Thyroid gland (tissue), 4 donors: ENCODE results near the gene SUSD2.
"Not testable (repeated sequence)": the region's sequence is repeated elsewhere in the genome, so short reads cannot be mapped to it uniquely, and the experiment has no call there.

Experiments used
- POLR2A ChIP-seq, 2 donors: fragments of 450-650 bp; IDR thresholded peaks; one replicate each; pipeline ENCODE4 v1.6.1; 2017; ENCODE audit warnings: antibody characterized with exemption in 2 of 2, mild to moderate bottlenecking in 2 of 2, moderate library complexity in 1 of 2
- TF ChIP-seq, protein P1 (sequence below), 6 experiments: fragments of 200-600 bp in 3 of 6; fragments of 450-650 bp in 3 of 6; sonication (generic) in 3 of 6; IDR thresholded peaks; one replicate each; pipeline ENCODE4 v1.5.1; 2016 to 2019; ENCODE audit warnings: antibody characterized with exemption in 6 of 6, mild to moderate bottlenecking in 2 of 6, inconsistent platforms in 1 of 6, moderate library complexity in 1 of 6

DNA sequence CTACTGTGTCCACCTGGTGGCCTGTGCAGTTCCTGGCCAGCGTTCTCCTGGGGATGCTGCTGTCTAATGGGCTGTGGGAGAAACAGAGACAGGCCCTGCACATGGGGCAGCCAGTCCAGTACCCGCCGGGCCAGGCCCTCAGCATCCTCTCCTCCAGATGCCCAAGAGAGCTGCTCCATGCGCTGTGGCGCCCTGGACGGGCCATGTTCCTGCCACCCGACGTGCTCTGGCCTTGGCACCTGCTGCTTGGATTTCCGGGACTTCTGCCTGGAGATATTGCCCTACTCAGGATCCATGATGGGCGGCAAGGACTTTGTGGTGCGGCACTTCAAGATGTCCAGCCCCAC is 1.6 kb downstream of the SUSD2 start:
- TF ChIP-seq POLR2A (IDR thresholded peaks at IDR 0.05), result not testable (repeated sequence)
- TF ChIP-seq, protein P1, sequence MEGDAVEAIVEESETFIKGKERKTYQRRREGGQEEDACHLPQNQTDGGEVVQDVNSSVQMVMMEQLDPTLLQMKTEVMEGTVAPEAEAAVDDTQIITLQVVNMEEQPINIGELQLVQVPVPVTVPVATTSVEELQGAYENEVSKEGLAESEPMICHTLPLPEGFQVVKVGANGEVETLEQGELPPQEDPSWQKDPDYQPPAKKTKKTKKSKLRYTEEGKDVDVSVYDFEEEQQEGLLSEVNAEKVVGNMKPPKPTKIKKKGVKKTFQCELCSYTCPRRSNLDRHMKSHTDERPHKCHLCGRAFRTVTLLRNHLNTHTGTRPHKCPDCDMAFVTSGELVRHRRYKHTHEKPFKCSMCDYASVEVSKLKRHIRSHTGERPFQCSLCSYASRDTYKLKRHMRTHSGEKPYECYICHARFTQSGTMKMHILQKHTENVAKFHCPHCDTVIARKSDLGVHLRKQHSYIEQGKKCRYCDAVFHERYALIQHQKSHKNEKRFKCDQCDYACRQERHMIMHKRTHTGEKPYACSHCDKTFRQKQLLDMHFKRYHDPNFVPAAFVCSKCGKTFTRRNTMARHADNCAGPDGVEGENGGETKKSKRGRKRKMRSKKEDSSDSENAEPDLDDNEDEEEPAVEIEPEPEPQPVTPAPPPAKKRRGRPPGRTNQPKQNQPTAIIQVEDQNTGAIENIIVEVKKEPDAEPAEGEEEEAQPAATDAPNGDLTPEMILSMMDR (IDR thresholded peaks at IDR 0.05), result not testable (repeated sequence)
